ENCODE results near the gene ITPK1. TPM values are rescaled to one million over a fixed set of nuclear protein-coding genes. Genes with fewer than 3 reads are reported as not detected.

ITPK1 gene
- total RNA-seq, 2 experiments from 2014 or later = 28.1 to 35.2 TPM

GRCh38 chr14:92938235-92938875 is 177.4 kb downstream of the ITPK1 start:
- H3K4me3 Mint-ChIP-seq = no peak overlapping the region
- CTCF ChIA-PET = interaction anchor here (1.3 kb wide), 1 partner anchor 14 kb away, joined by 6 read pairs; no protein-coding TSS in a partner anchor
- POLR2A ChIA-PET = no interaction called here
- no peaks in the 10 kb centered on the region for H3K9me3 Mint-ChIP-seq
- H3K4me1 Mint-ChIP-seq (ENCODE audit: low read depth) = no peaks in the 10 kb centered on the region
- H3K27ac Mint-ChIP-seq = no peak overlapping the region
- intact Hi-C loops (cut with micrococcal nuclease) = no loop called here
- DNase-seq = no peak
- no peaks in the 10 kb centered on the region for H3K36me3 Mint-ChIP-seq
- no peaks in the 10 kb centered on the region for H3K27me3 Mint-ChIP-seq

- no peak overlapping the region for H3K4me3 Mint-ChIP-seq
- no peaks in the 10 kb centered on the region for H3K36me3 Mint-ChIP-seq
- ChIA-PET CTCF (no interaction called here), POLR2A (no interaction called here)
- no peak overlapping the region for H3K27ac Mint-ChIP-seq
- H3K27me3 Mint-ChIP-seq = no peaks in the 10 kb centered on the region
- H3K4me1 Mint-ChIP-seq (ENCODE audit: low read depth) = no peaks in the 10 kb centered on the region
- no peak for DNase-seq
- no peaks in the 10 kb centered on the region for H3K9me3 Mint-ChIP-seq
- intact Hi-C loops (cut with micrococcal nuclease) = no loop called here
Measured at GRCh38 chr14:92937051-92937937, 178.4 kb downstream of the ITPK1 start.

GRCh38 chr14:92936085-92936484 is 179.6 kb downstream of the ITPK1 start:
- no peaks in the 10 kb centered on the region for H3K27me3 Mint-ChIP-seq

GRCh38 chr14:92935446-92935845 is 180.3 kb downstream of the ITPK1 start:
- no peak overlapping the region for H3K27ac Mint-ChIP-seq
- H3K4me1 Mint-ChIP-seq (ENCODE audit: low read depth) = no peaks in the 10 kb centered on the region
- no peak overlapping the region for H3K4me3 Mint-ChIP-seq
- no peaks in the 10 kb centered on the region for H3K36me3 Mint-ChIP-seq
- no peak for DNase-seq
- intact Hi-C loops (cut with micrococcal nuclease) = no loop called here
- H3K9me3 Mint-ChIP-seq = no peaks in the 10 kb centered on the region
- ChIA-PET POLR2A (no interaction called here), CTCF (no interaction called here)
- no peaks in the 10 kb centered on the region for H3K27me3 Mint-ChIP-seq

More at GRCh38 chr14:92936085-92936484, 179.6 kb downstream of the ITPK1 start:
- ChIA-PET CTCF (no interaction called here), POLR2A (no interaction called here)
- no peaks in the 10 kb centered on the region for H3K9me3 Mint-ChIP-seq
- no peaks in the 10 kb centered on the region for H3K4me1 Mint-ChIP-seq (ENCODE audit: low read depth)
- intact Hi-C loops (cut with micrococcal nuclease) = no loop called here
- H3K4me3 Mint-ChIP-seq = no peak overlapping the region
- H3K27ac Mint-ChIP-seq = no peak overlapping the region
- no peak for DNase-seq
- H3K36me3 Mint-ChIP-seq = no peaks in the 10 kb centered on the region

- Mint-ChIP-seq H3K36me3 (no peaks in the 10 kb centered on the region), H3K9me3 (no peaks in the 10 kb centered on the region), H3K27me3 (no peaks in the 10 kb centered on the region), H3K4me3 (no peak overlapping the region), H3K27ac (no peak overlapping the region), H3K4me1 (ENCODE audit: low read depth) (no peaks in the 10 kb centered on the region)
- DNase-seq = no peak
- intact Hi-C loops (cut with micrococcal nuclease) = no loop called here
- ChIA-PET CTCF (interaction anchor here (0.6 to 1.9 kb wide), 2 partner anchors 17 to 219 kb away, joined by 5 to 6 read pairs; no protein-coding TSS in a partner anchor), POLR2A (no interaction called here)
Measured at GRCh38 chr14:92934196-92935085, 181.3 kb downstream of the ITPK1 start.

GRCh38 chr14:92933481-92933880 is 182.2 kb downstream of the ITPK1 start:
- Mint-ChIP-seq H3K27ac (no peak overlapping the region), H3K4me1 (ENCODE audit: low read depth) (no peaks in the 10 kb centered on the region), H3K9me3 (no peaks in the 10 kb centered on the region), H3K4me3 (no peak overlapping the region), H3K36me3 (no peaks in the 10 kb centered on the region), H3K27me3 (no peaks in the 10 kb centered on the region)
- no peak for DNase-seq
- ChIA-PET POLR2A (no interaction called here), CTCF (interaction anchor here (1.9 kb wide), 1 partner anchor 18 kb away, joined by 6 read pairs; no protein-coding TSS in a partner anchor)
- intact Hi-C loops (cut with micrococcal nuclease) = no loop called here

GRCh38 chr14:92932448-92933395 is 183.0 kb downstream of the ITPK1 start:
- H3K9me3 Mint-ChIP-seq = no peaks in the 10 kb centered on the region
- no peaks in the 10 kb centered on the region for H3K27me3 Mint-ChIP-seq
- H3K4me1 Mint-ChIP-seq (ENCODE audit: low read depth) = no peaks in the 10 kb centered on the region
- H3K4me3 Mint-ChIP-seq = no peak overlapping the region
- DNase-seq = no peak
- intact Hi-C loops (cut with micrococcal nuclease) = no loop called here
- CTCF ChIA-PET = interaction anchor here (1.9 kb wide), 1 partner anchor 19 kb away, joined by 6 read pairs; no protein-coding TSS in a partner anchor
- no peak overlapping the region for H3K27ac Mint-ChIP-seq
- POLR2A ChIA-PET = no interaction called here
- H3K36me3 Mint-ChIP-seq = no peaks in the 10 kb centered on the region

GRCh38 chr14:92931681-92932447 is 183.9 kb downstream of the ITPK1 start:
- CTCF ChIA-PET = no interaction called here
- POLR2A ChIA-PET = no interaction called here
- no peaks in the 10 kb centered on the region for H3K36me3 Mint-ChIP-seq
- DNase-seq = no peak
- intact Hi-C loops (cut with micrococcal nuclease) = no loop called here
- no peaks in the 10 kb centered on the region for H3K27me3 Mint-ChIP-seq
- H3K4me1 Mint-ChIP-seq (ENCODE audit: low read depth) = no peaks in the 10 kb centered on the region
- no peak overlapping the region for H3K27ac Mint-ChIP-seq
- H3K9me3 Mint-ChIP-seq = no peaks in the 10 kb centered on the region
- H3K4me3 Mint-ChIP-seq = no peak overlapping the region

- CTCF ChIA-PET = no interaction called here
Measured at GRCh38 chr14:92930737-92931602, 184.8 kb downstream of the ITPK1 start.

More at GRCh38 chr14:92930737-92931602, 184.8 kb downstream of the ITPK1 start:
- H3K4me1 Mint-ChIP-seq (ENCODE audit: low read depth) = no peaks in the 10 kb centered on the region
- H3K27ac Mint-ChIP-seq = no peak overlapping the region
- no peaks in the 10 kb centered on the region for H3K36me3 Mint-ChIP-seq
- no peaks in the 10 kb centered on the region for H3K9me3 Mint-ChIP-seq
- intact Hi-C loops (cut with micrococcal nuclease) = no loop called here
- POLR2A ChIA-PET = no interaction called here
- no peak overlapping the region for H3K4me3 Mint-ChIP-seq
- H3K27me3 Mint-ChIP-seq = no peaks in the 10 kb centered on the region
- DNase-seq = no peak

Measured in activated CD4-positive, alpha-beta memory T cell treated with anti-CD3 and anti-CD28 coated beads for 36 hours (primary cell).